ENCODE data around the gene SLC22A9.

DNA sequence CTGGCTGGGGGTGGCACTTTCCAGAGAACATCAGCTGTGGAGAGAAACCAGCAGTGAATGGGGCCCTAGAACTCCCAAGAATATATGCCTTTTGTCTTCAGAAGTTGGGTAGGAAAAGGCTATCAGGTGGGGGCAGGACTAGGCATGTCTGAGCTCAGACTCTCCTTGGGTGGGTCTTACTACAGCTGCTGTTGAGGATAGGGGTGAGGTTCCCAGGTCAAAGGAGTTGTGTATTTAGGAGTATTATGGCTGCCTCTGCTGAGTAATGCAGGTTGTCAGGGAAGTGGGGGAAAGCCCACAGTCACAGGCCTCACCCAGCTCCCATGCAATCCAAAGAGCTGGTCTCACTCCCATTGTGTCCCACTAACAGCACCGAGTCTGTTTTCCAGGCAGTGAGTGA is 26.1 kb downstream of the SLC22A9 start:
- TF ChIP-seq POLR2AphosphoS5 (IDR thresholded peaks at IDR 0.05; ENCODE audit: low read depth, low read length) (no peak), TCF7L2 (IDR thresholded peaks at IDR 0.05; ENCODE audit: low read depth, low read length) (no peak)
- TF ChIP-seq, protein P1, sequence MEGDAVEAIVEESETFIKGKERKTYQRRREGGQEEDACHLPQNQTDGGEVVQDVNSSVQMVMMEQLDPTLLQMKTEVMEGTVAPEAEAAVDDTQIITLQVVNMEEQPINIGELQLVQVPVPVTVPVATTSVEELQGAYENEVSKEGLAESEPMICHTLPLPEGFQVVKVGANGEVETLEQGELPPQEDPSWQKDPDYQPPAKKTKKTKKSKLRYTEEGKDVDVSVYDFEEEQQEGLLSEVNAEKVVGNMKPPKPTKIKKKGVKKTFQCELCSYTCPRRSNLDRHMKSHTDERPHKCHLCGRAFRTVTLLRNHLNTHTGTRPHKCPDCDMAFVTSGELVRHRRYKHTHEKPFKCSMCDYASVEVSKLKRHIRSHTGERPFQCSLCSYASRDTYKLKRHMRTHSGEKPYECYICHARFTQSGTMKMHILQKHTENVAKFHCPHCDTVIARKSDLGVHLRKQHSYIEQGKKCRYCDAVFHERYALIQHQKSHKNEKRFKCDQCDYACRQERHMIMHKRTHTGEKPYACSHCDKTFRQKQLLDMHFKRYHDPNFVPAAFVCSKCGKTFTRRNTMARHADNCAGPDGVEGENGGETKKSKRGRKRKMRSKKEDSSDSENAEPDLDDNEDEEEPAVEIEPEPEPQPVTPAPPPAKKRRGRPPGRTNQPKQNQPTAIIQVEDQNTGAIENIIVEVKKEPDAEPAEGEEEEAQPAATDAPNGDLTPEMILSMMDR (IDR thresholded peaks at IDR 0.05): no peak
